SK-N-MC (cell line): ENCODE measurements around the gene MYO1A.

Experiments
- DNase-seq: peaks from one replicate; pipeline ENCODE4 v3.0.0-alpha.2; 2011; ENCODE audit warnings: low read depth, low spot score
- H3K27ac ChIP-seq: fragments of 200-600 bp; sonication (generic); 2 replicates; pipeline ENCODE4 v1.5.1; 2016; ENCODE audit warnings: mixed run types
- H3K36me3 ChIP-seq: fragments of 200-600 bp; sonication (generic); 2 replicates; pipeline ENCODE4 v1.6.1; 2017; ENCODE audit warnings: antibody characterized with exemption, low read length, mixed read lengths; ENCODE audit not compliant: insufficient read depth
- H3K4me3 ChIP-seq: fragments of 200-600 bp; sonication (generic); 2 replicates; pipeline ENCODE4 v1.5.1; 2016
- H3K9ac ChIP-seq: fragments of 200-600 bp; sonication (generic); 2 replicates; pipeline ENCODE4 v1.8.0; 2017; ENCODE audit warnings: mixed run types, mixed read lengths; ENCODE audit not compliant: insufficient read length
- H3K9me3 ChIP-seq: fragments of 200-600 bp; sonication (generic); 2 replicates; pipeline ENCODE4 v1.6.1; 2017; ENCODE audit warnings: low read depth, mild to moderate bottlenecking, antibody characterized with exemption, low read length, moderate library complexity, mixed read lengths
- EZH2 ChIP-seq: fragments of 200-600 bp; sonication (generic); IDR thresholded peaks from one replicate; pipeline ENCODE4 v1.6.1; 2017; ENCODE audit warnings: antibody characterized with exemption
- FOXP2 ChIP-seq: optimal IDR thresholded peaks from 2 replicates; pipeline ENCODE3; 2011; ENCODE audit warnings: mild to moderate bottlenecking, moderate library complexity; ENCODE audit not compliant: insufficient read depth; ENCODE audit errors: extremely low read length, control extremely low read depth
- POLR2AphosphoS5 ChIP-seq: IDR thresholded peaks from 2 replicates; pipeline ENCODE4 v1.6.1; 2012; ENCODE audit warnings: mild to moderate bottlenecking, low read depth, low read length, borderline replicate concordance

The MYO1A gene

GRCh38 chr12:56996793-56997545 lies 53.0 kb downstream of the MYO1A start:
- H3K9ac ChIP-seq = no peak overlapping the region
- no peak for DNase-seq
- H3K9me3 ChIP-seq = no peaks in the 10 kb centered on the region
- H3K27ac ChIP-seq = no peak overlapping the region
- TF ChIP-seq EZH2 = no peak
- no peak for TF ChIP-seq FOXP2
- TF ChIP-seq POLR2AphosphoS5 = no peak
- H3K4me3 ChIP-seq = no peak overlapping the region
- H3K36me3 ChIP-seq = peaks cover 17% of the 10 kb centered on the region

GRCh38 chr12:56995930-56996496 lies 53.9 kb downstream of the MYO1A start:
- TF ChIP-seq FOXP2 (no peak), EZH2 (no peak), POLR2AphosphoS5 (no peak)
- H3K36me3 ChIP-seq = peaks cover 10% of the 10 kb centered on the region
- no peak overlapping the region for H3K9ac ChIP-seq
- no peak overlapping the region for H3K4me3 ChIP-seq
- H3K27ac ChIP-seq = no peak overlapping the region
- no peak for DNase-seq
- H3K9me3 ChIP-seq = no peaks in the 10 kb centered on the region

- DNase-seq = no peak
- Histone ChIP-seq H3K4me3 (no peak overlapping the region), H3K27ac (no peak overlapping the region), H3K9me3 (no peaks in the 10 kb centered on the region), H3K36me3 (peaks cover 5% of the 10 kb centered on the region; the same call in 1 of the 2 replicates), H3K9ac (no peak overlapping the region)
- TF ChIP-seq EZH2 (no peak), FOXP2 (no peak), POLR2AphosphoS5 (no peak)
Measured at GRCh38 chr12:56995201-56995929, 54.6 kb downstream of the MYO1A start.

GRCh38 chr12:56994231-56994746 lies 55.6 kb downstream of the MYO1A start:
- no peak for DNase-seq
- Histone ChIP-seq H3K4me3 (no peak overlapping the region), H3K9ac (no peak overlapping the region), H3K36me3 (no peaks in the 10 kb centered on the region), H3K9me3 (no peaks in the 10 kb centered on the region), H3K27ac (no peak overlapping the region)
- TF ChIP-seq EZH2 = no peak
- TF ChIP-seq FOXP2 = no peak
- no peak for TF ChIP-seq POLR2AphosphoS5

GRCh38 chr12:56993346-56993745 lies 56.6 kb downstream of the MYO1A start:
- Histone ChIP-seq H3K36me3 (no peaks in the 10 kb centered on the region), H3K4me3 (no peak overlapping the region), H3K9ac (no peak overlapping the region), H3K27ac (no peak overlapping the region), H3K9me3 (no peaks in the 10 kb centered on the region)
- no peak for DNase-seq
- TF ChIP-seq POLR2AphosphoS5 (no peak), EZH2 (no peak), FOXP2 (no peak)

GRCh38 chr12:56991319-56992246 lies 58.3 kb downstream of the MYO1A start:
- H3K9me3 ChIP-seq = no peaks in the 10 kb centered on the region
- peak overlapping the region; percentile 57 for H3K27ac ChIP-seq
- H3K4me3 ChIP-seq = peak overlapping the region; percentile 16; the same call in 1 of the 2 replicates
- DNase-seq = no peak
- H3K36me3 ChIP-seq = no peaks in the 10 kb centered on the region
- H3K9ac ChIP-seq = peak overlapping the region; percentile 53
- TF ChIP-seq POLR2AphosphoS5 (no peak), EZH2 (no peak), FOXP2 (no peak)

- peak overlapping the region; percentile 57; the same call in 1 of the 2 replicates for H3K27ac ChIP-seq
Measured at GRCh38 chr12:56990648-56991318, 59.1 kb downstream of the MYO1A start.

More at GRCh38 chr12:56990648-56991318, 59.1 kb downstream of the MYO1A start:
- no peaks in the 10 kb centered on the region for H3K36me3 ChIP-seq
- no peak overlapping the region for H3K4me3 ChIP-seq
- TF ChIP-seq FOXP2 = no peak
- no peak for TF ChIP-seq POLR2AphosphoS5
- no peak for TF ChIP-seq EZH2
- H3K9me3 ChIP-seq = no peaks in the 10 kb centered on the region
- no peak for DNase-seq
- peak overlapping the region; percentile 53 for H3K9ac ChIP-seq
